ENCODE results near the gene CMTM6.
"Not testable (repeated sequence)": the region's sequence is repeated elsewhere in the genome, so short reads cannot be mapped to it uniquely, and the experiment has no call there.

GRCh38 chr3:32464726-32465125 is 37.9 kb downstream of the CMTM6 start:
- TF ChIP-seq CTCF (IDR thresholded peaks at IDR 0.05; ENCODE audit: low read length); EZH2 (optimal IDR thresholded peaks at IDR 0.05; ENCODE audit: low read depth, low read length); EZH2phosphoT487 (IDR thresholded peaks at IDR 0.05; ENCODE audit: low read length): not testable (repeated sequence)
